ENCODE results near the gene CCDC192.

Gene CCDC192

GRCh38 chr5:127969002-127969401, 265.8 kb downstream of the CCDC192 start (continued):
- no peak for TF ChIP-seq TSHZ2 (CRISPR knock-in tag; IDR thresholded peaks at IDR 0.05)
- no peak for TF ChIP-seq OSR1 (CRISPR knock-in tag; IDR thresholded peaks at IDR 0.05)
- TF ChIP-seq ZFP3 (CRISPR knock-in tag; IDR thresholded peaks at IDR 0.05) = no peak
- TF ChIP-seq, protein P1, sequence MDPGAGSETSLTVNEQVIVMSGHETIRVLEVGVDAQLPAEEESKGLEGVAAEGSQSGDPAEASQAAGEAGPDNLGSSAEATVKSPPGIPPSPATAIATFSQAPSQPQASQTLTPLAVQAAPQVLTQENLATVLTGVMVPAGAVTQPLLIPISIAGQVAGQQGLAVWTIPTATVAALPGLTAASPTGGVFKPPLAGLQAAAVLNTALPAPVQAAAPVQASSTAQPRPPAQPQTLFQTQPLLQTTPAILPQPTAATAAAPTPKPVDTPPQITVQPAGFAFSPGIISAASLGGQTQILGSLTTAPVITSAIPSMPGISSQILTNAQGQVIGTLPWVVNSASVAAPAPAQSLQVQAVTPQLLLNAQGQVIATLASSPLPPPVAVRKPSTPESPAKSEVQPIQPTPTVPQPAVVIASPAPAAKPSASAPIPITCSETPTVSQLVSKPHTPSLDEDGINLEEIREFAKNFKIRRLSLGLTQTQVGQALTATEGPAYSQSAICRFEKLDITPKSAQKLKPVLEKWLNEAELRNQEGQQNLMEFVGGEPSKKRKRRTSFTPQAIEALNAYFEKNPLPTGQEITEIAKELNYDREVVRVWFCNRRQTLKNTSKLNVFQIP (CRISPR knock-in tag; IDR thresholded peaks at IDR 0.05; ENCODE audit: borderline replicate concordance, low read depth) = no peak
- TF ChIP-seq BACH2 (CRISPR knock-in tag; IDR thresholded peaks at IDR 0.05; ENCODE audit: borderline replicate concordance) = no peak
- TF ChIP-seq SNAI2 (CRISPR knock-in tag; IDR thresholded peaks at IDR 0.05) = no peak

GRCh38 chr5:127969651-127970050, 266.5 kb downstream of the CCDC192 start:
- no peak for ATAC-seq

GRCh38 chr5:127970081-127970480, 266.9 kb downstream of the CCDC192 start:
- no peak for ATAC-seq
- TF ChIP-seq, protein P1 (CRISPR knock-in tag; IDR thresholded peaks at IDR 0.05; ENCODE audit: borderline replicate concordance, low read depth) = no peak
- TF ChIP-seq ZFP30 (CRISPR knock-in tag; IDR thresholded peaks at IDR 0.05) = no peak
- TF ChIP-seq OSR1 (CRISPR knock-in tag; IDR thresholded peaks at IDR 0.05) = no peak
- TF ChIP-seq ZNF8 (CRISPR knock-in tag; IDR thresholded peaks at IDR 0.05) = no peak
- no peak for TF ChIP-seq PPARA (CRISPR knock-in tag; IDR thresholded peaks at IDR 0.05; ENCODE audit: borderline replicate concordance)
- no peak for TF ChIP-seq CREB5 (CRISPR knock-in tag; IDR thresholded peaks at IDR 0.05; ENCODE audit: low read depth)
- no peak for TF ChIP-seq ZNF70 (CRISPR knock-in tag; IDR thresholded peaks at IDR 0.05)
- no peak for TF ChIP-seq ZFP3 (CRISPR knock-in tag; IDR thresholded peaks at IDR 0.05)

More at GRCh38 chr5:127969651-127970050, 266.5 kb downstream of the CCDC192 start:
- TF ChIP-seq BACH2 (CRISPR knock-in tag; IDR thresholded peaks at IDR 0.05; ENCODE audit: borderline replicate concordance) (no peak), CREB5 (CRISPR knock-in tag; IDR thresholded peaks at IDR 0.05; ENCODE audit: low read depth) (no peak), ZFP30 (CRISPR knock-in tag; IDR thresholded peaks at IDR 0.05) (no peak), CSDC2 (CRISPR knock-in tag; IDR thresholded peaks at IDR 0.05) (no peak), OSR1 (CRISPR knock-in tag; IDR thresholded peaks at IDR 0.05) (no peak), PPARA (CRISPR knock-in tag; IDR thresholded peaks at IDR 0.05; ENCODE audit: borderline replicate concordance) (no peak), TCF4 (CRISPR knock-in tag; IDR thresholded peaks at IDR 0.05; ENCODE audit: borderline replicate concordance) (no peak), ESRRG (CRISPR knock-in tag; IDR thresholded peaks at IDR 0.05) (no peak), ZNF8 (CRISPR knock-in tag; IDR thresholded peaks at IDR 0.05) (no peak), GLIS3 (CRISPR knock-in tag; IDR thresholded peaks at IDR 0.05) (no peak), TOX (CRISPR knock-in tag; IDR thresholded peaks at IDR 0.05; ENCODE audit: borderline replicate concordance) (no peak), ISL1 (CRISPR knock-in tag; IDR thresholded peaks at IDR 0.05) (no peak), RARB (CRISPR knock-in tag; IDR thresholded peaks at IDR 0.05) (no peak)
- TF ChIP-seq, protein P2, sequence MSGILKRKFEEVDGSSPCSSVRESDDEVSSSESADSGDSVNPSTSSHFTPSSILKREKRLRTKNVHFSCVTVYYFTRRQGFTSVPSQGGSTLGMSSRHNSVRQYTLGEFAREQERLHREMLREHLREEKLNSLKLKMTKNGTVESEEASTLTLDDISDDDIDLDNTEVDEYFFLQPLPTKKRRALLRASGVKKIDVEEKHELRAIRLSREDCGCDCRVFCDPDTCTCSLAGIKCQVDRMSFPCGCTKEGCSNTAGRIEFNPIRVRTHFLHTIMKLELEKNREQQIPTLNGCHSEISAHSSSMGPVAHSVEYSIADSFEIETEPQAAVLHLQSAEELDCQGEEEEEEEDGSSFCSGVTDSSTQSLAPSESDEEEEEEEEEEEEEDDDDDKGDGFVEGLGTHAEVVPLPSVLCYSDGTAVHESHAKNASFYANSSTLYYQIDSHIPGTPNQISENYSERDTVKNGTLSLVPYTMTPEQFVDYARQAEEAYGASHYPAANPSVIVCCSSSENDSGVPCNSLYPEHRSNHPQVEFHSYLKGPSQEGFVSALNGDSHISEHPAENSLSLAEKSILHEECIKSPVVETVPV (CRISPR knock-in tag; IDR thresholded peaks at IDR 0.05) = no peak
- TF ChIP-seq, protein P3, sequence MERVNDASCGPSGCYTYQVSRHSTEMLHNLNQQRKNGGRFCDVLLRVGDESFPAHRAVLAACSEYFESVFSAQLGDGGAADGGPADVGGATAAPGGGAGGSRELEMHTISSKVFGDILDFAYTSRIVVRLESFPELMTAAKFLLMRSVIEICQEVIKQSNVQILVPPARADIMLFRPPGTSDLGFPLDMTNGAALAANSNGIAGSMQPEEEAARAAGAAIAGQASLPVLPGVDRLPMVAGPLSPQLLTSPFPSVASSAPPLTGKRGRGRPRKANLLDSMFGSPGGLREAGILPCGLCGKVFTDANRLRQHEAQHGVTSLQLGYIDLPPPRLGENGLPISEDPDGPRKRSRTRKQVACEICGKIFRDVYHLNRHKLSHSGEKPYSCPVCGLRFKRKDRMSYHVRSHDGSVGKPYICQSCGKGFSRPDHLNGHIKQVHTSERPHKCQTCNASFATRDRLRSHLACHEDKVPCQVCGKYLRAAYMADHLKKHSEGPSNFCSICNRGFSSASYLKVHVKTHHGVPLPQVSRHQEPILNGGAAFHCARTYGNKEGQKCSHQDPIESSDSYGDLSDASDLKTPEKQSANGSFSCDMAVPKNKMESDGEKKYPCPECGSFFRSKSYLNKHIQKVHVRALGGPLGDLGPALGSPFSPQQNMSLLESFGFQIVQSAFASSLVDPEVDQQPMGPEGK (CRISPR knock-in tag; IDR thresholded peaks at IDR 0.05; ENCODE audit: borderline replicate concordance) = no peak
- TF ChIP-seq, protein P1 (CRISPR knock-in tag; IDR thresholded peaks at IDR 0.05; ENCODE audit: borderline replicate concordance, low read depth) = no peak

Measured in SK-N-SH treated with all-trans-retinoic acid at 6 μM for 48 hours (cell line).